Measurements from ENCODE around the gene SYNJ1. TPM values are rescaled to one million over a fixed set of nuclear protein-coding genes. Genes with fewer than 3 reads are reported as not detected.

The SYNJ1 gene
- total RNA-seq, 1 donor from 2014 or later, result 12.1 TPM

GRCh38 chr21:32587651-32588050 is 140.2 kb downstream of the SYNJ1 start:
- Histone ChIP-seq H3K4me3 (no peak overlapping the region), H3K27ac (no peak overlapping the region), H3K27me3 (no peaks in the 10 kb centered on the region), H3K9me3 (no peaks in the 10 kb centered on the region), H3K4me1 (no peaks in the 10 kb centered on the region), H3K36me3 (peaks cover 0 to 4% of the 10 kb centered on the region in 2 donors)
- intact Hi-C loops (cut with DNase I), result no loop called here
- DNase-seq (ENCODE audit: low spot score in 2 of 2), result no peak
- no peak for TF ChIP-seq CTCF (IDR thresholded peaks at IDR 0.05)

GRCh38 chr21:32587120-32587519 is 140.7 kb downstream of the SYNJ1 start:
- TF ChIP-seq CTCF (IDR thresholded peaks at IDR 0.05), result no peak
- Histone ChIP-seq H3K27me3 (no peaks in the 10 kb centered on the region), H3K4me3 (no peak overlapping the region), H3K4me1 (no peaks in the 10 kb centered on the region), H3K27ac (no peak overlapping the region), H3K9me3 (no peaks in the 10 kb centered on the region), H3K36me3 (peaks cover 0 to 4% of the 10 kb centered on the region in 2 donors)
- intact Hi-C loops (cut with DNase I), result no loop called here
- no peak for DNase-seq (ENCODE audit: low spot score in 2 of 2)

- no peak for DNase-seq (ENCODE audit: low spot score in 2 of 2)
- H3K9me3 ChIP-seq, result no peaks in the 10 kb centered on the region
- intact Hi-C loops (cut with DNase I), result no loop called here
- H3K27ac ChIP-seq, result no peak overlapping the region
- H3K4me1 ChIP-seq, result no peaks in the 10 kb centered on the region
- H3K36me3 ChIP-seq, result peaks cover 0 to 4% of the 10 kb centered on the region in 2 donors
- H3K4me3 ChIP-seq, result no peak overlapping the region
- TF ChIP-seq CTCF (IDR thresholded peaks at IDR 0.05), result no peak
- H3K27me3 ChIP-seq, result no peaks in the 10 kb centered on the region
These were observed 141.8 kb downstream of the SYNJ1 start for GRCh38 chr21:32585970-32586369.

GRCh38 chr21:32585042-32585710 is 142.6 kb downstream of the SYNJ1 start, which contains the start of gene TCP10L:
Gene TCP10L, minus strand, starts transcription at chr21:32585523. Its CDS starts 1,219 bp downstream, at chr21:32584304.
- TF ChIP-seq CTCF (IDR thresholded peaks at IDR 0.05), result no peak
- no peaks in the 10 kb centered on the region for H3K9me3 ChIP-seq
- H3K27ac ChIP-seq, result no peak within 1 kb of the TSS
- no peak for DNase-seq (ENCODE audit: low spot score in 2 of 2)
- intact Hi-C loops (cut with DNase I), result no loop called here
- peaks cover 0 to 4% of the 10 kb centered on the region in 2 donors for H3K36me3 ChIP-seq
- no peaks in the 10 kb centered on the region for H3K4me1 ChIP-seq
- no peak within 1 kb of the TSS for H3K4me3 ChIP-seq
- no peaks in the 10 kb centered on the region for H3K27me3 ChIP-seq

GRCh38 chr21:32584472-32584871 is 143.3 kb downstream of the SYNJ1 start:
- H3K4me3 ChIP-seq, result no peak overlapping the region
- H3K4me1 ChIP-seq, result no peaks in the 10 kb centered on the region
- peaks cover 0 to 4% of the 10 kb centered on the region in 2 donors for H3K36me3 ChIP-seq
- no peak for TF ChIP-seq CTCF (IDR thresholded peaks at IDR 0.05)
- no peak for DNase-seq (ENCODE audit: low spot score in 2 of 2)
- intact Hi-C loops (cut with DNase I), result no loop called here
- no peak overlapping the region for H3K27ac ChIP-seq
- no peaks in the 10 kb centered on the region for H3K27me3 ChIP-seq
- no peaks in the 10 kb centered on the region for H3K9me3 ChIP-seq
